H9 (cell line): Measurements from ENCODE around the gene ASPHD1. TPM values are rescaled to one million over a fixed set of nuclear protein-coding genes. Genes with fewer than 3 reads are reported as not detected.
A peak's percentile ranks its signal among the peaks of the same experiment; 100 is the strongest.

ENCODE experiments used
- DNase-seq: peaks from one replicate; pipeline ENCODE4 v3.0.0-alpha.2; 2017
- H2AFZ ChIP-seq: one replicate; pipeline ENCODE4 v1.6.1; 2013; ENCODE audit warnings: mild to moderate bottlenecking, low read length, control low read depth, moderate library complexity
- H2AK5ac ChIP-seq: 2 replicates; pipeline ENCODE4 v1.6.1; 2013; ENCODE audit warnings: low read length, control low read depth, mixed read lengths; ENCODE audit not compliant: insufficient read length
- H2BK120ac ChIP-seq: one replicate; pipeline ENCODE4 v1.6.1; 2013; ENCODE audit warnings: low read depth, mild to moderate bottlenecking, low read length, control low read depth, inconsistent platforms; ENCODE audit not compliant: poor library complexity, severe bottlenecking
- H2BK12ac ChIP-seq: 2 replicates; pipeline ENCODE4 v1.6.1; 2013; ENCODE audit warnings: low read length, control low read depth, mixed read lengths, low read depth; ENCODE audit not compliant: insufficient read length
- H2BK15ac ChIP-seq: 2 replicates; pipeline ENCODE4 v1.6.1; 2013; ENCODE audit warnings: low read depth, low read length, control low read depth
- H2BK20ac ChIP-seq: one replicate; pipeline ENCODE4 v1.6.1; 2013; ENCODE audit warnings: low read depth, mild to moderate bottlenecking, low read length, control low read depth, inconsistent platforms; ENCODE audit not compliant: poor library complexity, severe bottlenecking
- H2BK5ac ChIP-seq: 2 replicates; pipeline ENCODE4 v1.6.1; 2013; ENCODE audit warnings: low read length, control low read depth, mixed read lengths; ENCODE audit not compliant: insufficient read length
- H3K14ac ChIP-seq: 2 replicates; pipeline ENCODE4 v1.6.1; 2013; ENCODE audit warnings: low read length, control low read depth; ENCODE audit not compliant: insufficient read depth
- H3K18ac ChIP-seq: 2 replicates; pipeline ENCODE4 v1.6.1; 2013; ENCODE audit warnings: low read depth, mild to moderate bottlenecking, mixed read lengths, low read length, control low read depth; ENCODE audit not compliant: insufficient read length
- H3K23ac ChIP-seq: 2 replicates; pipeline ENCODE4 v1.6.1; 2013; ENCODE audit warnings: low read length, control low read depth, mixed read lengths, low read depth; ENCODE audit not compliant: insufficient read length
- H3K23me2 ChIP-seq: 2 replicates; pipeline ENCODE4 v1.6.1; 2013; ENCODE audit warnings: low read depth, mild to moderate bottlenecking, mixed read lengths, low read length, control low read depth; ENCODE audit not compliant: insufficient read length, poor library complexity, severe bottlenecking
- H3K27ac ChIP-seq: 2 replicates; pipeline ENCODE4 v1.5.1; 2013; ENCODE audit warnings: low read length, control low read depth, mixed read lengths, low read depth; ENCODE audit not compliant: insufficient read length
- H3K27me3 ChIP-seq: 2 replicates; pipeline ENCODE4 v1.6.1; 2013; ENCODE audit warnings: low read length, control low read depth, inconsistent platforms; ENCODE audit not compliant: insufficient read depth
- H3K4ac ChIP-seq: 2 replicates; pipeline ENCODE4 v1.6.1; 2013; ENCODE audit warnings: low read depth, mild to moderate bottlenecking, control low read depth, inconsistent platforms, low read length, moderate library complexity
- H3K4me1 ChIP-seq: 2 replicates; pipeline ENCODE4 v1.6.1; 2013; ENCODE audit warnings: low read length, control low read depth, inconsistent platforms; ENCODE audit not compliant: insufficient read depth
- H3K4me2 ChIP-seq: 2 replicates; pipeline ENCODE4 v1.6.1; 2013; ENCODE audit warnings: low read length, control low read depth, mixed read lengths; ENCODE audit not compliant: insufficient read length, insufficient read depth
- H3K56ac ChIP-seq: 2 replicates; pipeline ENCODE4 v1.6.1; 2013; ENCODE audit warnings: low read depth, mild to moderate bottlenecking, mixed read lengths, low read length, control low read depth; ENCODE audit not compliant: insufficient read length
- H3K79me1 ChIP-seq: 2 replicates; pipeline ENCODE4 v1.6.1; 2013; ENCODE audit warnings: low read depth, mild to moderate bottlenecking, moderate library complexity, low read length, control low read depth, inconsistent platforms; ENCODE audit not compliant: insufficient read depth, poor library complexity, severe bottlenecking
- H3K79me2 ChIP-seq: 2 replicates; pipeline ENCODE4 v1.6.1; 2013; ENCODE audit warnings: low read length, control low read depth, inconsistent platforms; ENCODE audit not compliant: insufficient read depth
- H3K9ac ChIP-seq: 2 replicates; pipeline ENCODE4 v1.6.1; 2013; ENCODE audit warnings: low read length, control low read depth, mixed read lengths; ENCODE audit not compliant: insufficient read length; ENCODE audit errors: extremely low read depth
- H3K9me3 ChIP-seq: one replicate; pipeline ENCODE4 v1.6.1; 2013; ENCODE audit warnings: low read depth, low read length, inconsistent platforms; ENCODE audit not compliant: control insufficient read depth
- H3T11ph ChIP-seq: one replicate; pipeline ENCODE4 v1.6.1; 2013; ENCODE audit warnings: mild to moderate bottlenecking, low read length, control low read depth, inconsistent platforms
- H4K20me1 ChIP-seq: one replicate; pipeline ENCODE4 v1.6.1; 2013; ENCODE audit not compliant: control insufficient read depth, insufficient read length, insufficient read depth
- H4K5ac ChIP-seq: 2 replicates; pipeline ENCODE4 v1.6.1; 2013; ENCODE audit warnings: low read depth, mild to moderate bottlenecking, mixed read lengths, low read length, control low read depth; ENCODE audit not compliant: insufficient read length
- H4K8ac ChIP-seq: replicated peaks from 2 replicates; pipeline ENCODE4 v1.6.1; 2013; ENCODE audit warnings: low read length, control low read depth, mixed read lengths, low read depth; ENCODE audit not compliant: insufficient read length
- H4K91ac ChIP-seq: 2 replicates; pipeline ENCODE4 v1.6.1; 2013; ENCODE audit warnings: low read depth, mild to moderate bottlenecking, moderate library complexity, mixed read lengths, low read length, control low read depth; ENCODE audit not compliant: insufficient read length
- H3K27ac Mint-ChIP-seq, 3 experiments: 2 replicates in 2 of 3; 3 replicates in 1 of 3; pipeline ENCODE4 v1.8.0; 2020 to 2021; ENCODE audit warnings: mixed read lengths in 3 of 3, mild to moderate bottlenecking in 1 of 3, moderate library complexity in 1 of 3
- H3K27me3 Mint-ChIP-seq: 2 replicates; pipeline ENCODE4 v1.8.0; 2021; ENCODE audit warnings: low read depth, mild to moderate bottlenecking, moderate library complexity, mixed read lengths
- H3K36me3 Mint-ChIP-seq, 3 experiments: 2 replicates in 2 of 3; 3 replicates in 1 of 3; pipeline ENCODE4 v1.8.0; 2020 to 2021; ENCODE audit warnings: low read depth in 3 of 3, mixed read lengths in 3 of 3; ENCODE audit not compliant: insufficient read depth in 1 of 3
- H3K4me1 Mint-ChIP-seq, 2 experiments: 2 replicates each; pipeline ENCODE4 v1.8.0; 2020; ENCODE audit warnings: mixed read lengths in 2 of 2
- H3K4me3 Mint-ChIP-seq, 2 experiments: 2 replicates in 1 of 2; 3 replicates in 1 of 2; pipeline ENCODE4 v1.8.0; 2020 to 2021; ENCODE audit warnings: mild to moderate bottlenecking in 2 of 2, mixed read lengths in 2 of 2, moderate library complexity in 1 of 2
- H3K9me3 Mint-ChIP-seq, 2 experiments: 2 replicates in 1 of 2; 3 replicates in 1 of 2; pipeline ENCODE4 v1.8.0; 2020; ENCODE audit warnings: mild to moderate bottlenecking in 2 of 2, mixed read lengths in 2 of 2, moderate library complexity in 1 of 2
- CTCF ChIP-seq: fragments of 200-600 bp; sonication (generic); conservative IDR thresholded peaks from 3 replicates; pipeline ENCODE4 v1.8.0; 2021; ENCODE audit warnings: antibody characterized with exemption, mild to moderate bottlenecking
- WGBS: extraction: QIAGEN DNeasy Blood & Tissue Kit; methylation state at CpG from one replicate; pipeline ENCODE4 v1.1.7; 2013; ENCODE audit warnings: missing lambda C conversion rate, low lambda C conversion rate, mixed read lengths; ENCODE audit not compliant: insufficient read length; ENCODE audit errors: extremely low coverage; 5-methylcytosine and 5-hydroxymethylcytosine counted together
- total RNA-seq: library from RNA; stranded (reverse); gene quantifications from 2 replicates; pipeline ENCODE4 v1.2.1, GENCODE V29; 2021

The ASPHD1 gene
- total RNA-seq, 1 experiment from 2014 or later: 16.7 TPM

- WGBS: no CpG with 5 or more reads among the region's 15 CpGs
- no peak overlapping the region for H3K56ac ChIP-seq
- no peaks in the 10 kb centered on the region for H3K27me3 ChIP-seq
- H2BK12ac ChIP-seq: no peak overlapping the region
- no peak overlapping the region for H3T11ph ChIP-seq
- H3K27me3 Mint-ChIP-seq: no peaks in the 10 kb centered on the region
- H3K36me3 Mint-ChIP-seq: peaks cover 13 to 26% (median 24%) of the 10 kb centered on the region in 3 experiments
- H2BK15ac ChIP-seq: no peak overlapping the region
- no peak overlapping the region for H2BK5ac ChIP-seq
- H3K27ac Mint-ChIP-seq: peak overlapping the region in 1 of 3 experiments; percentile 76; a peak in 3 of 7 replicates
- no peak overlapping the region for H3K4me3 Mint-ChIP-seq
- H2AK5ac ChIP-seq: no peak overlapping the region
- no peak overlapping the region for H2BK20ac ChIP-seq
- H2BK120ac ChIP-seq: no peak overlapping the region
- no peaks in the 10 kb centered on the region for H3K4me1 ChIP-seq
- TF ChIP-seq CTCF: no peak
- H3K9me3 ChIP-seq: no peaks in the 10 kb centered on the region
- H3K4ac ChIP-seq: no peak overlapping the region
- H3K23ac ChIP-seq: no peak overlapping the region
- no peaks in the 10 kb centered on the region; a peak in 1 of 5 replicates for H3K9me3 Mint-ChIP-seq
- no peaks in the 10 kb centered on the region for H3K79me2 ChIP-seq
- H2AFZ ChIP-seq: no peak overlapping the region
- peaks cover 6 to 13% of the 10 kb centered on the region in 2 experiments for H3K4me1 Mint-ChIP-seq
- no peak overlapping the region for H4K8ac ChIP-seq
- peak; percentile 44 for DNase-seq
- no peaks in the 10 kb centered on the region for H3K23me2 ChIP-seq
- H3K14ac ChIP-seq: no peak overlapping the region
- no peaks in the 10 kb centered on the region for H4K20me1 ChIP-seq
- H4K91ac ChIP-seq: no peak overlapping the region
- no peak overlapping the region for H3K4me2 ChIP-seq
- no peak overlapping the region for H3K27ac ChIP-seq
- no peak overlapping the region for H4K5ac ChIP-seq
- no peak overlapping the region for H3K9ac ChIP-seq
- no peak overlapping the region for H3K18ac ChIP-seq
- H3K79me1 ChIP-seq: no peaks in the 10 kb centered on the region
Observed at GRCh38 chr16:29911676-29912010, 11.4 kb downstream of the ASPHD1 start.
